Measurements from ENCODE around the gene PSEN2.
"Not testable (repeated sequence)": the region's sequence is repeated elsewhere in the genome, so short reads cannot be mapped to it uniquely, and the experiment has no call there.

DNA sequence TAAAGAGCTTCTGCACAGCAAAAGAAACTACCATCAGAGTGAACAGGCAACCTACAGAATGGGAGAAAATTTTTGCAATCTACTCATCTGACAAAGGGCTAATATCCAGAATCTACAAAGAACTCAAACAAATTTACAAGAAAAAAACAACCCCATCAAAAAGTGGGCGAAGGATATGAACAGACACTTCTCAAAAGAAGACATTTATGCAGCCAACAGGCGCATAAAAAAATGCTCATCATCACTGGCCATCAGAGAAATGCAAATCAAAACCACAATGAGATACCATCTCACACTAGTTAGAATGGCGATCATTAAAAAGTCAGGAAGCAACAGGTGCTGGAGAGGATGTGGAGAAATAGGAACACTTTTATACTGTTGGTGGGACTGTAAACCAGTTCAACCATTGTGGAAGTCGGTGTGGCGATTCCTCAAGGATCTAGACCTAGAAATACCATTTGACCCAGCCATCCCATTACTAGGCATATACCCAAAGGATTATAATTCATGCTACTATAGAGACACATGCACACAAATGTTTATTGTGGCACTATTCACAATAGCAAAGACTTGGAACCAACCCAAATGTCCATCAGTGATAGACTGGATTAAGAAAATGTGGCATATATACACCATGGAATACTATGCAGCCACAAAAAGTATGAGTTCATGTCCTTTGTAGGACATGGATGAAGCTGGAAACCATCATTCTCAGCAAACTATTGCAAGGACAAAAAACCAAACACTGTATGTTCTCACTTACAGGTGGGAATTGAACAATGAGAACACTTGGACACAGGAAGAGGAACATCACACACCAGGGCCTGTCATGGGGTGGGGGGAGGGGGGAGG lies 59.1 kb downstream of the PSEN2 start:
- TF ChIP-seq, protein P1, sequence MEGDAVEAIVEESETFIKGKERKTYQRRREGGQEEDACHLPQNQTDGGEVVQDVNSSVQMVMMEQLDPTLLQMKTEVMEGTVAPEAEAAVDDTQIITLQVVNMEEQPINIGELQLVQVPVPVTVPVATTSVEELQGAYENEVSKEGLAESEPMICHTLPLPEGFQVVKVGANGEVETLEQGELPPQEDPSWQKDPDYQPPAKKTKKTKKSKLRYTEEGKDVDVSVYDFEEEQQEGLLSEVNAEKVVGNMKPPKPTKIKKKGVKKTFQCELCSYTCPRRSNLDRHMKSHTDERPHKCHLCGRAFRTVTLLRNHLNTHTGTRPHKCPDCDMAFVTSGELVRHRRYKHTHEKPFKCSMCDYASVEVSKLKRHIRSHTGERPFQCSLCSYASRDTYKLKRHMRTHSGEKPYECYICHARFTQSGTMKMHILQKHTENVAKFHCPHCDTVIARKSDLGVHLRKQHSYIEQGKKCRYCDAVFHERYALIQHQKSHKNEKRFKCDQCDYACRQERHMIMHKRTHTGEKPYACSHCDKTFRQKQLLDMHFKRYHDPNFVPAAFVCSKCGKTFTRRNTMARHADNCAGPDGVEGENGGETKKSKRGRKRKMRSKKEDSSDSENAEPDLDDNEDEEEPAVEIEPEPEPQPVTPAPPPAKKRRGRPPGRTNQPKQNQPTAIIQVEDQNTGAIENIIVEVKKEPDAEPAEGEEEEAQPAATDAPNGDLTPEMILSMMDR (IDR thresholded peaks at IDR 0.05) = not testable (repeated sequence)
- TF ChIP-seq POLR2A (IDR thresholded peaks at IDR 0.05) = not testable (repeated sequence)

All from prostate gland (tissue), 2 donors.